SK-N-SH (cell line): Measurements from ENCODE around the gene PNPLA1. TPM values are rescaled to one million over a fixed set of nuclear protein-coding genes. Genes with fewer than 3 reads are reported as not detected.

Experiments used
- CTCF ChIA-PET: fragments of 300-600, 350-600 bp; formaldehyde crosslinking; extraction: SDS; loops from one replicate; lab custom pipeline; 2021; lab: Yijun Ruan, JAX
- POLR2A ChIA-PET: fragments of 350-600 bp; sonication (Branson Sonifier 250); formaldehyde crosslinking; extraction: SDS; loops from one replicate; lab custom pipeline; 2020; ENCODE audit warnings: antibody characterized with exemption, inconsistent platforms; lab: Yijun Ruan, JAX
- DNase-seq: peaks from one replicate; pipeline ENCODE4 v3.0.0; 2012
- H2AFZ ChIP-seq: fragments of 200-600 bp; sonication (generic); 2 replicates; pipeline ENCODE4 v1.8.1; 2016; ENCODE audit warnings: antibody characterized with exemption, mild to moderate bottlenecking, low read depth
- H3F3A ChIP-seq: fragments of 200-600 bp; sonication (generic); replicated peaks from 2 replicates; pipeline ENCODE3; 2016; ENCODE audit warnings: antibody characterized with exemption, mild to moderate bottlenecking; ENCODE audit not compliant: insufficient read depth
- H3K27ac ChIP-seq, 2 experiments: fragments of 200-500 bp in 1 of 2; fragments of 200-600 bp in 1 of 2; sonication (Bioruptor generic) in 1 of 2; sonication (generic), shearing (Covaris generic) in 1 of 2; 2 replicates each; pipeline versions ENCODE4 v1.5.1 to v1.6.1; 2014 to 2016; ENCODE audit warnings: low read depth in 2 of 2, inconsistent platforms in 1 of 2, low read length in 1 of 2, mild to moderate bottlenecking in 1 of 2, mixed read lengths in 1 of 2
- H3K27me3 ChIP-seq: fragments of 200-600 bp; sonication (generic), shearing (Covaris generic); 2 replicates; pipeline ENCODE4 v1.6.1; 2016; ENCODE audit warnings: mixed run types; ENCODE audit not compliant: insufficient read depth
- H3K36me3 ChIP-seq, 2 experiments: fragments of 200-500 bp in 1 of 2; fragments of 200-600 bp in 1 of 2; sonication (Bioruptor generic) in 1 of 2; sonication (generic) in 1 of 2; replicated peaks in 1 of 2; 2 replicates each; pipeline versions ENCODE3 to v1.5.1; 2014 to 2016; ENCODE audit warnings: low read length in 1 of 2, mild to moderate bottlenecking in 1 of 2; ENCODE audit not compliant: insufficient read depth in 2 of 2, control insufficient read depth in 1 of 2
- H3K4me1 ChIP-seq, 2 experiments: fragments of 200-500 bp in 1 of 2; fragments of 200-600 bp in 1 of 2; sonication (Bioruptor generic) in 1 of 2; sonication (generic), shearing (Covaris generic) in 1 of 2; 2 replicates each; pipeline versions ENCODE4 v1.5.1 to v1.6.1; 2014 to 2016; ENCODE audit warnings: low read depth in 1 of 2, low read length in 1 of 2, mixed run types in 1 of 2; ENCODE audit not compliant: insufficient read depth in 2 of 2, control insufficient read depth in 1 of 2
- H3K4me2 ChIP-seq: fragments of 200-600 bp; sonication (generic), shearing (Covaris generic); 2 replicates; pipeline ENCODE4 v1.6.1; 2017; ENCODE audit warnings: mixed run types
- H3K4me3 ChIP-seq, 2 experiments: fragments of 200-500 bp in 1 of 2; fragments of 200-600 bp in 1 of 2; sonication (Bioruptor generic) in 1 of 2; sonication (generic), shearing (Covaris generic) in 1 of 2; 2 replicates each; pipeline versions ENCODE4 v1.5.1 to v1.8.1; 2014 to 2016; ENCODE audit warnings: low read depth in 2 of 2, inconsistent platforms in 1 of 2, low read length in 1 of 2, mild to moderate bottlenecking in 1 of 2, mixed read lengths in 1 of 2, moderate library complexity in 1 of 2
- H3K79me2 ChIP-seq: fragments of 200-600 bp; sonication (generic); 2 replicates; pipeline ENCODE4 v1.8.1; 2017; ENCODE audit warnings: mild to moderate bottlenecking; ENCODE audit not compliant: insufficient read depth
- H3K9ac ChIP-seq: fragments of 200-600 bp; sonication (generic); 2 replicates; pipeline ENCODE4 v1.6.1; 2017; ENCODE audit warnings: mixed run types
- H3K9me2 ChIP-seq: fragments of 200-600 bp; sonication (generic); 2 replicates; pipeline ENCODE4 v1.6.1; 2017; ENCODE audit warnings: mixed run types
- H3K9me3 ChIP-seq: fragments of 200-600 bp; sonication (generic); 2 replicates; pipeline ENCODE4 v1.6.1; 2017; ENCODE audit warnings: mixed run types, mild to moderate bottlenecking, moderate library complexity
- H4K20me1 ChIP-seq: fragments of 200-600 bp; sonication (generic); 2 replicates; pipeline ENCODE4 v1.6.1; 2017; ENCODE audit warnings: mild to moderate bottlenecking, mixed run types; ENCODE audit not compliant: insufficient read depth
- EZH2phosphoT487 ChIP-seq: fragments of 200-600 bp; sonication (generic); IDR thresholded peaks from 2 replicates; pipeline ENCODE4 v1.6.1; 2017; ENCODE audit warnings: low read depth, mixed run types, mild to moderate bottlenecking, antibody characterized with exemption, moderate library complexity, borderline replicate concordance
- FOSL2 ChIP-seq: IDR thresholded peaks from 2 replicates; pipeline ENCODE4 v1.4.0; 2012; ENCODE audit warnings: low read depth, mild to moderate bottlenecking, moderate library complexity, borderline replicate concordance
- FOXM1 ChIP-seq: IDR thresholded peaks from 2 replicates; pipeline ENCODE4 v1.4.0; 2012; ENCODE audit warnings: low read depth, mild to moderate bottlenecking
- GATA2 ChIP-seq: sonication (generic); formaldehyde crosslinking; IDR thresholded peaks from 2 replicates; pipeline ENCODE4 v1.5.0; 2020; ENCODE audit warnings: mild to moderate bottlenecking, missing genetic modification reagents
- MAX ChIP-seq: IDR thresholded peaks from 2 replicates; pipeline ENCODE4 v1.4.0; 2012; ENCODE audit warnings: low read depth
- MEF2A ChIP-seq: IDR thresholded peaks from 2 replicates; pipeline ENCODE4 v1.4.0; 2012; ENCODE audit warnings: low read depth, borderline replicate concordance
- PBX3 ChIP-seq: IDR thresholded peaks from 2 replicates; pipeline ENCODE4; 2012
- RFX5 ChIP-seq: IDR thresholded peaks from 2 replicates; pipeline ENCODE4 v1.6.1; 2012; ENCODE audit warnings: mild to moderate bottlenecking, improper control_type of control experiment, low read length
- SIN3A ChIP-seq: IDR thresholded peaks from 2 replicates; pipeline ENCODE4 v1.6.1; 2012; ENCODE audit warnings: low read depth, mild to moderate bottlenecking, low read length, moderate library complexity, borderline replicate concordance
- SMC3 ChIP-seq: IDR thresholded peaks from 2 replicates; pipeline ENCODE4 v1.6.1; 2012; ENCODE audit warnings: low read depth, low read length, improper control_type of control experiment
- TAF1 ChIP-seq: IDR thresholded peaks from 2 replicates; pipeline ENCODE4 v1.6.1; 2012; ENCODE audit warnings: low read depth, mild to moderate bottlenecking, low read length, moderate library complexity, borderline replicate concordance
- TEAD4 ChIP-seq: IDR thresholded peaks from 2 replicates; pipeline ENCODE4 v1.4.0; 2012; ENCODE audit warnings: mild to moderate bottlenecking, borderline replicate concordance; ENCODE audit not compliant: insufficient read depth
- USF1 ChIP-seq: IDR thresholded peaks from 2 replicates; pipeline ENCODE4 v1.4.0; 2012; ENCODE audit warnings: low read depth, borderline replicate concordance
- YY1 ChIP-seq: IDR thresholded peaks from 2 replicates; pipeline ENCODE4 v1.4.0; 2012; ENCODE audit warnings: low read depth, mild to moderate bottlenecking
- WGBS: methylation state at CpG from one replicate; pipeline ENCODE4 v1.1.6; 2017; ENCODE audit warnings: low lambda C conversion rate; 5-methylcytosine and 5-hydroxymethylcytosine counted together
- polyA plus RNA-seq, 3 experiments: library from polyadenylated mRNA; depleted of rRNA; stranded (reverse); fragments of >200 nt; gene quantifications; 2 replicates each; pipeline ENCODE4 v1.2.3, GENCODE V29; 2012

Gene PNPLA1
- polyA plus RNA-seq, 1 of the 3 experiments (the other 2 are of a cell fraction): not detected

- Histone ChIP-seq H3K4me2 (no peak overlapping the region), H4K20me1 (no peaks in the 10 kb centered on the region; the same call in 1 of the 2 replicates), H3F3A (no peaks in the 10 kb centered on the region), H3K27me3 (no peaks in the 10 kb centered on the region), H3K9me3 (no peaks in the 10 kb centered on the region), H3K36me3 (peaks cover 48 to 90% of the 10 kb centered on the region in 2 experiments), H3K79me2 (no peaks in the 10 kb centered on the region), H2AFZ (no peak overlapping the region), H3K4me1 (peaks cover 0 to 14% of the 10 kb centered on the region in 2 experiments; a peak in 1 of 4 replicates), H3K4me3 (no peak overlapping the region), H3K27ac (no peak overlapping the region), H3K9ac (no peak overlapping the region), H3K9me2 (no peaks in the 10 kb centered on the region)
- POLR2A ChIA-PET: interaction anchor here (0.7 kb wide), 1 partner anchor 95 kb away, joined by 3 read pairs; no protein-coding TSS in a partner anchor
- no peak for DNase-seq
- CTCF ChIA-PET: interaction anchor here (0.8 to 0.9 kb wide), 2 partner anchors 19 to 76 kb away, joined by 3 read pairs; no protein-coding TSS in a partner anchor
- WGBS: 92% methylated on average over 4 of the region's 4 CpGs
- TF ChIP-seq MAX: no peak
Measured at GRCh38 chr6:36226438-36227047, 43.3 kb upstream of the PNPLA1 start.

GRCh38 chr6:36227379-36228228, 42.3 kb upstream of the PNPLA1 start:
- no peaks in the 10 kb centered on the region; the same call in 1 of the 2 replicates for H4K20me1 ChIP-seq

GRCh38 chr6:36229223-36229622, 40.6 kb upstream of the PNPLA1 start:
- Histone ChIP-seq H3K9me3 (no peaks in the 10 kb centered on the region), H2AFZ (no peak overlapping the region), H3K4me3 (no peak overlapping the region), H3K9me2 (no peaks in the 10 kb centered on the region), H3K36me3 (peaks cover 30 to 88% of the 10 kb centered on the region in 2 experiments), H3K4me1 (peaks cover 0 to 14% of the 10 kb centered on the region in 2 experiments; a peak in 1 of 4 replicates), H3F3A (no peaks in the 10 kb centered on the region), H4K20me1 (no peaks in the 10 kb centered on the region; the same call in 1 of the 2 replicates), H3K27ac (no peak overlapping the region), H3K79me2 (no peaks in the 10 kb centered on the region), H3K9ac (no peak overlapping the region), H3K27me3 (no peaks in the 10 kb centered on the region), H3K4me2 (no peak overlapping the region)
- ChIA-PET CTCF (interaction anchor here (0.7 to 1.3 kb wide), 4 partner anchors 15 to 202 kb away, joined by 3 to 5 read pairs (median 3); partner anchors contain the start of gene MAPK14), POLR2A (no interaction called here)
- 98% methylated on average over 5 of the region's 5 CpGs for WGBS
- no peak for DNase-seq
- TF ChIP-seq TAF1 (no peak), PBX3 (no peak), MEF2A (no peak), SIN3A (no peak), MAX (no peak), GATA2 (no peak), YY1 (no peak), EZH2phosphoT487 (no peak), FOSL2 (no peak), RFX5 (no peak), FOXM1 (no peak)

More at GRCh38 chr6:36227379-36228228, 42.3 kb upstream of the PNPLA1 start:
- Histone ChIP-seq H3F3A (no peaks in the 10 kb centered on the region), H3K27me3 (no peaks in the 10 kb centered on the region), H3K4me2 (no peak overlapping the region), H3K4me1 (peaks cover 0 to 14% of the 10 kb centered on the region in 2 experiments; a peak in 1 of 4 replicates), H3K9ac (no peak overlapping the region), H3K36me3 (peaks cover 42 to 91% of the 10 kb centered on the region in 2 experiments), H3K27ac (no peak overlapping the region), H3K4me3 (no peak overlapping the region), H3K79me2 (no peaks in the 10 kb centered on the region), H3K9me3 (no peaks in the 10 kb centered on the region), H2AFZ (no peak overlapping the region), H3K9me2 (no peaks in the 10 kb centered on the region)
- 100% methylated on average over 1 of the region's 1 CpG for WGBS
- DNase-seq: no peak
- POLR2A ChIA-PET: no interaction called here
- TF ChIP-seq SMC3: no peak
- no peak for TF ChIP-seq USF1
- no peak for TF ChIP-seq TEAD4
- no peak for TF ChIP-seq EZH2phosphoT487
- CTCF ChIA-PET: interaction anchor here (0.6 to 1.4 kb wide), 2 partner anchors 93 to 133 kb away, joined by 3 to 4 read pairs; no protein-coding TSS in a partner anchor
